HEK293T (cell line): Measurements from ENCODE around the gene CMC1.

Source experiments
- BHLHE40 ChIP-seq: fragments of 450-650 bp; IDR thresholded peaks from 2 replicates; pipeline ENCODE4 v1.6.1; 2016; ENCODE audit warnings: mild to moderate bottlenecking, moderate library complexity, borderline replicate concordance
- FOXA1 ChIP-seq: fragments of 450-650 bp; IDR thresholded peaks from 2 replicates; pipeline ENCODE4 v1.6.1; 2016; ENCODE audit warnings: mild to moderate bottlenecking
- FOXM1 ChIP-seq: fragments of 450-650 bp; IDR thresholded peaks from 2 replicates; pipeline ENCODE4 v1.6.1; 2017; ENCODE audit warnings: mild to moderate bottlenecking, borderline replicate concordance
- L3MBTL2 ChIP-seq: fragments of 450-650 bp; conservative IDR thresholded peaks from 2 replicates; pipeline ENCODE4 v1.6.1; 2016; ENCODE audit warnings: mild to moderate bottlenecking
- SP1 ChIP-seq: fragments of 450-650 bp; IDR thresholded peaks from 2 replicates; pipeline ENCODE4 v1.6.1; 2017
- SUZ12 ChIP-seq: fragments of 450-650 bp; IDR thresholded peaks from 2 replicates; pipeline ENCODE4 v1.6.1; 2016; ENCODE audit warnings: mild to moderate bottlenecking
- ZNF384 ChIP-seq: fragments of 450-650 bp; IDR thresholded peaks from 2 replicates; pipeline ENCODE4 v1.6.1; 2016
- TF ChIP-seq, protein P1 (sequence below): fragments of 450-650 bp; IDR thresholded peaks from 2 replicates; pipeline ENCODE4 v1.6.1; 2016

DNA sequence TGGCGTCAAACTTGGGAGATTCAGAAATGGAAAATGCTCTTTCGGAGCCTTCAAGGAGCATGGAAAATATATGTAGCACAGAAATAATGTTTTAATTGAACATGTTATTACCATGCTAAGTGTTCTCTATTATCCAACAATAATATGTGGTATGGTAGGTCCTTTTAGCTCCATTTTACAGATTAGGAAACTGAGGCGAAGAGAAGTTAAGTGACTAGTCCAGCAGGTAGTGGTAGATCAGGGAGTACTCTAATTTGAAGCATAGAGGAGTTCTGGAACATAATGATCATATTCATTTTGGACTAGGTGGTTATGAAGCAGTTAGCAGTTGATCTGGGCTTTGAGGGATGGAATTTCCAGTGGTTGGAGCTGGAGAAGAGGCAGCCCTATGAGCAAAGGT lies 1.1 kb downstream of the CMC1 start:
- TF ChIP-seq BHLHE40 (no peak), SP1 (no peak), FOXM1 (no peak), SUZ12 (no peak), ZNF384 (no peak), L3MBTL2 (no peak), FOXA1 (no peak)
- TF ChIP-seq, protein P1, sequence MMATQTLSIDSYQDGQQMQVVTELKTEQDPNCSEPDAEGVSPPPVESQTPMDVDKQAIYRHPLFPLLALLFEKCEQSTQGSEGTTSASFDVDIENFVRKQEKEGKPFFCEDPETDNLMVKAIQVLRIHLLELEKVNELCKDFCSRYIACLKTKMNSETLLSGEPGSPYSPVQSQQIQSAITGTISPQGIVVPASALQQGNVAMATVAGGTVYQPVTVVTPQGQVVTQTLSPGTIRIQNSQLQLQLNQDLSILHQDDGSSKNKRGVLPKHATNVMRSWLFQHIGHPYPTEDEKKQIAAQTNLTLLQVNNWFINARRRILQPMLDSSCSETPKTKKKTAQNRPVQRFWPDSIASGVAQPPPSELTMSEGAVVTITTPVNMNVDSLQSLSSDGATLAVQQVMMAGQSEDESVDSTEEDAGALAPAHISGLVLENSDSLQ, result no peak
